Hepatocyte (in vitro differentiated cells): Measurements from ENCODE around the gene CAPN2. TPM values are rescaled to one million over a fixed set of nuclear protein-coding genes. Genes with fewer than 3 reads are reported as not detected.

ENCODE experiments used
- DNase-seq: peaks from one replicate; pipeline ENCODE4 v3.0.0-alpha.2; 2016; ENCODE audit warnings: low spot score
- H2AFZ ChIP-seq: fragments of 200-600 bp; sonication (generic); 2 replicates; pipeline ENCODE4 v1.6.0; 2016; ENCODE audit warnings: antibody characterized with exemption, mild to moderate bottlenecking
- H3K27ac ChIP-seq: fragments of 200-600 bp; sonication (generic); 2 replicates; pipeline ENCODE4 v1.5.1; 2016; ENCODE audit warnings: mild to moderate bottlenecking
- H3K27me3 ChIP-seq: fragments of 200-600 bp; sonication (generic); 2 replicates; pipeline ENCODE4 v1.6.1; 2016
- H3K36me3 ChIP-seq: fragments of 200-600 bp; sonication (generic); replicated peaks from 2 replicates; pipeline ENCODE4 v1.5.1; 2016; ENCODE audit warnings: low read depth; ENCODE audit not compliant: insufficient read depth
- H3K4me1 ChIP-seq: fragments of 200-600 bp; sonication (generic); 2 replicates; pipeline ENCODE4 v1.5.1; 2016; ENCODE audit warnings: mild to moderate bottlenecking, moderate library complexity; ENCODE audit not compliant: insufficient read depth
- H3K4me2 ChIP-seq: fragments of 200-600 bp; sonication (generic); 2 replicates; pipeline ENCODE4 v1.6.0; 2016
- H3K4me3 ChIP-seq: fragments of 200-600 bp; sonication (generic); 2 replicates; pipeline ENCODE4 v1.5.1; 2016; ENCODE audit warnings: mild to moderate bottlenecking
- H3K79me2 ChIP-seq: fragments of 200-600 bp; sonication (generic); 2 replicates; pipeline ENCODE4 v1.6.0; 2017; ENCODE audit warnings: mild to moderate bottlenecking
- H3K9me2 ChIP-seq: fragments of 200-600 bp; sonication (generic); replicated peaks from 2 replicates; pipeline ENCODE4 v1.6.0; 2017; ENCODE audit warnings: mild to moderate bottlenecking; ENCODE audit not compliant: insufficient read depth
- H3K9me3 ChIP-seq: fragments of 200-600 bp; sonication (generic); 2 replicates; pipeline ENCODE4 v1.5.1; 2016; ENCODE audit warnings: low read depth, mild to moderate bottlenecking
- H4K20me1 ChIP-seq: fragments of 200-600 bp; sonication (generic); 2 replicates; pipeline ENCODE4 v1.6.0; 2016; ENCODE audit warnings: mild to moderate bottlenecking; ENCODE audit not compliant: insufficient read depth, poor library complexity, severe bottlenecking
- EZH2 ChIP-seq: fragments of 200-600 bp; sonication (generic); IDR thresholded peaks from 2 replicates; pipeline ENCODE4 v1.6.1; 2016; ENCODE audit warnings: antibody characterized with exemption, mild to moderate bottlenecking, borderline replicate concordance
- EZH2phosphoT487 ChIP-seq: fragments of 200-600 bp; sonication (generic); IDR thresholded peaks from one replicate; pipeline ENCODE4 v1.6.1; 2018; ENCODE audit warnings: antibody characterized with exemption, mild to moderate bottlenecking, low read depth, moderate library complexity; ENCODE audit not compliant: unreplicated experiment, severe bottlenecking
- WGBS: methylation state at CpG from one replicate; pipeline ENCODE4 v1.1.6; 2016; ENCODE audit warnings: low lambda C conversion rate; ENCODE audit errors: missing lambda C conversion rate; 5-methylcytosine and 5-hydroxymethylcytosine counted together
- polyA plus RNA-seq: library from polyadenylated mRNA; unstranded; fragments of >200 nt; fragmentation: Nextera tagmentation; extraction: Ambion mirVana; gene quantifications from 2 replicates; pipeline ENCODE4 v1.2.1, GENCODE V29; 2016
- total RNA-seq: library from RNA; depleted of rRNA; stranded (reverse); fragments of >200 nt; gene quantifications from 2 replicates; pipeline ENCODE4 v1.2.3, GENCODE V29; 2014
- TF ChIP-seq, protein P1 (sequence below): fragments of 200-600 bp; sonication (generic); IDR thresholded peaks from 2 replicates; pipeline ENCODE4 v1.5.1; 2016; ENCODE audit warnings: antibody characterized with exemption, mild to moderate bottlenecking; ENCODE audit not compliant: poor library complexity

Gene CAPN2
- total and polyA plus RNA-seq, 2 experiments from 2014 or later: 147 to 162 TPM

DNA sequence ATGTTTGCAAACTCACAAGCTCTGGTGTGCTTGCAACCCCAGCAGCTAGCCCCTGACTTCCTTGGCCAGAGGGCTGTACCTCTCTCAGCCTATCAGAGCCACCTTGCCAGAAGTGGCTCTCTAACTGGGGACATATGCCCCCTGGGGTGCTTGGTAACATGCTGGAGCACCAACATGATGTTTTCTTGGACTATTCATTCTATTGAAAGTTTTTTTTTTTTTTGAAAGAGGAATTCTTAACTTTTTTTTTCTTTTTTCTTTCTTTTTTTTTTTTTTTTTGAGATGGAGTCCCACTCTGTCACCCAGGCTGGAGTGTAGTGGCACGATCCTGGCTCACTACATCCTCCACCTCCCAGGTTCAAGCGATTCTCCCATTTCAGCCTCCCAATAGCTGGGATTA lies 32.2 kb upstream of the CAPN2 start:
- Histone ChIP-seq H3K36me3 (no peaks in the 10 kb centered on the region), H3K9me3 (no peaks in the 10 kb centered on the region), H3K4me2 (no peak overlapping the region), H3K79me2 (no peaks in the 10 kb centered on the region), H3K27ac (no peak overlapping the region), H3K4me3 (no peak overlapping the region), H4K20me1 (no peaks in the 10 kb centered on the region), H3K4me1 (no peaks in the 10 kb centered on the region), H2AFZ (no peak overlapping the region), H3K9me2 (no peaks in the 10 kb centered on the region), H3K27me3 (no peaks in the 10 kb centered on the region)
- WGBS: 77% methylated on average over 2 of the region's 2 CpGs
- DNase-seq: no peak
- no peak for TF ChIP-seq EZH2phosphoT487
- TF ChIP-seq, protein P1, sequence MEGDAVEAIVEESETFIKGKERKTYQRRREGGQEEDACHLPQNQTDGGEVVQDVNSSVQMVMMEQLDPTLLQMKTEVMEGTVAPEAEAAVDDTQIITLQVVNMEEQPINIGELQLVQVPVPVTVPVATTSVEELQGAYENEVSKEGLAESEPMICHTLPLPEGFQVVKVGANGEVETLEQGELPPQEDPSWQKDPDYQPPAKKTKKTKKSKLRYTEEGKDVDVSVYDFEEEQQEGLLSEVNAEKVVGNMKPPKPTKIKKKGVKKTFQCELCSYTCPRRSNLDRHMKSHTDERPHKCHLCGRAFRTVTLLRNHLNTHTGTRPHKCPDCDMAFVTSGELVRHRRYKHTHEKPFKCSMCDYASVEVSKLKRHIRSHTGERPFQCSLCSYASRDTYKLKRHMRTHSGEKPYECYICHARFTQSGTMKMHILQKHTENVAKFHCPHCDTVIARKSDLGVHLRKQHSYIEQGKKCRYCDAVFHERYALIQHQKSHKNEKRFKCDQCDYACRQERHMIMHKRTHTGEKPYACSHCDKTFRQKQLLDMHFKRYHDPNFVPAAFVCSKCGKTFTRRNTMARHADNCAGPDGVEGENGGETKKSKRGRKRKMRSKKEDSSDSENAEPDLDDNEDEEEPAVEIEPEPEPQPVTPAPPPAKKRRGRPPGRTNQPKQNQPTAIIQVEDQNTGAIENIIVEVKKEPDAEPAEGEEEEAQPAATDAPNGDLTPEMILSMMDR: no peak
- TF ChIP-seq EZH2: no peak

DNA sequence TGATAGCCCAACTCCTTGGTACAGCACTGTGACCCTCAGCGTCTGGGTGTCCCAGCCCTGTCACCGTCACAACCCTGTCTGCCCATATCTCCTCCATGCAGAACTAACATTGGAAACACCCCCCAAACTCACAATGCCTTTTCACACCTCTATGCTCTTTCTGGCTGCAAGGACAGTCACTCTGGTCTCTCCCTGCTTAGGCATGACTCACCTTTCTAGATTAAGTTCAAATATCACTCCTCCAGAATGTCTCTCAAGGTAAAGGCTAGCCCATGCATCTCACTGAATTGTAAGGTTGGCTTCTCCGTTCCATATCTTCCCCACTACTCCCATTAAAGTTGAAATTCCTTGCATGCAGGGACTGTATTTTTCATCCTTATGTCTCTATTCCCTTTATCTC lies 29.8 kb upstream of the CAPN2 start:
- Histone ChIP-seq H3K36me3 (no peaks in the 10 kb centered on the region), H2AFZ (no peak overlapping the region), H4K20me1 (no peaks in the 10 kb centered on the region), H3K4me1 (no peaks in the 10 kb centered on the region), H3K79me2 (no peaks in the 10 kb centered on the region), H3K27me3 (no peaks in the 10 kb centered on the region), H3K9me3 (no peaks in the 10 kb centered on the region), H3K4me2 (no peak overlapping the region), H3K4me3 (no peak overlapping the region), H3K9me2 (no peaks in the 10 kb centered on the region), H3K27ac (no peak overlapping the region)
- TF ChIP-seq, protein P1: no peak
- no peak for TF ChIP-seq EZH2phosphoT487
- TF ChIP-seq EZH2: no peak
- no peak for DNase-seq
- WGBS: 89% methylated on average over 3 of the region's 3 CpGs

DNA sequence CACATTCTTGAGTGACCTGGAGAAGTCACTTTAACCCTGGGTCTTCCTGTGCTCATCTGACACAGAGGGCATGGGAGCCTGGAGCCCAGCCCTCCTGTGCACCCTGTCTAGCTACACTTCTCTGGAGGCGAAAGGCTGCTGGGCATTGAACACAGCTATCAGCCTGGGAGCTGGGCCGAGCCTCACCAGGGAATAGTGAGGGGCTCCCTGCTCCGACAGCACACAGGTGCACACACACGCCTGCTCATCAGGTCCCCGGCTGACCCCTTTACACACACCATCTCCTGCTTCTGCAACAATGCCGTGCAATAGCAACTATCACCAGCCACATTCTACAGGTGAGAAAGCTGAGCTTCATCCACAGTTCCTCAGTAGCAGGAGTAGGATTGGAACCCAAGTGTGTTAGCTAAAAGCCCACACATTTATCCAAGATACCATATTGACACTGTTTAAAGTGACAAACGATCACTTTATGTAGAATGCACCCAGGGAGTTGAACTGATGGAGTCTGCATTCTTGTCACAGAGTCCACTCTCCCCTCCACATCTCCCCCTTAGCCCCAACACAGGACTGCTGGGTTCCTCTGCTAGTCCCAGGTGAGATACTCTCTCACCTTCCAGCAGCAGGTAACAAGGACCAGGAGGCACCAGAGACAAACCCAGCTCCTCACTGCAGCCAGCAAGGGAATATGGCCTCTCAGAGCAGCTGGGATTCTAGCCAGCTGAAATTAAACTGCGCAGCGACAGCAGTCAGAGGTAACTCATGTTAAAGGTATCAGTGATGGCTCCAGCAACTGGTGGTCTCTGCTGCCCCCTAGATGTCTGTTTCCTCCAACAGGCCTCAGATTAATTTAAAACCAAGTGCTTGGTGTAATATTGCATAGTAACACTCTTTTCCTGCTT lies 28.5 kb upstream of the CAPN2 start:
- WGBS: 64% methylated on average over 9 of the region's 9 CpGs
- Histone ChIP-seq H3K27me3 (no peaks in the 10 kb centered on the region), H3K4me1 (no peaks in the 10 kb centered on the region), H3K36me3 (no peaks in the 10 kb centered on the region), H2AFZ (no peak overlapping the region), H3K9me3 (no peaks in the 10 kb centered on the region), H4K20me1 (no peaks in the 10 kb centered on the region), H3K4me3 (no peak overlapping the region), H3K27ac (no peak overlapping the region), H3K4me2 (no peak overlapping the region), H3K79me2 (no peaks in the 10 kb centered on the region), H3K9me2 (no peaks in the 10 kb centered on the region)
- TF ChIP-seq EZH2phosphoT487: no peak
- TF ChIP-seq, protein P1: peak; percentile 85
- peak; percentile 85 for DNase-seq
